ENCODE data around the gene SRI. TPM values are rescaled to one million over a fixed set of nuclear protein-coding genes. Genes with fewer than 3 reads are reported as not detected.
A peak's percentile ranks its signal among the peaks of the same experiment; 100 is the strongest.

The SRI gene
- total RNA-seq, 1 experiment from 2014 or later = 110 TPM

DNA sequence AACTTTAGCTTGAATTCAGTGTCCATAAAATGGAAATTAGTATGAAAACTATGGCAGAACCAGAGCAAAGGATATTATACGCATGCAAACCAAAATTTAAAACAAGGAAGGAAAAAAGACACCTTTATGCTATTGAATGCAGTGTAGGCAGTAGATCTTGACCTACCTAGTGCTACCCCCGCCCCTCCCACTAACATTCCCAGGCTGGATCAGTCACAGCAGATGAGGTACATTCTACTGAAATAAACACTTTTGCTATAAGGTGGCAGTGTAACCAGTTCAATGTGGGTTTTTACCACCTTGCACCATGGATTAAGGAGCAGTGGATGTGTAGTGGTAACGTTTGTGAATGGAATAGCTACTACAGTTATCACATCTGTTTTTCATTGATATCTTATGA is 27.9 kb downstream of the SRI start:
- peaks cover 27% of the 10 kb centered on the region for H3K27me3 Mint-ChIP-seq (ENCODE audit: insufficient read depth, unreplicated experiment)
- ChIA-PET CTCF (interaction anchor here (0.6 kb wide), 1 partner anchor 25 kb away, joined by 3 read pairs; no protein-coding TSS in a partner anchor), POLR2A (no interaction called here)
- no peak for DNase-seq (ENCODE audit: unreplicated experiment)
- no peak overlapping the region for H3K27ac Mint-ChIP-seq (ENCODE audit: low read depth, unreplicated experiment)
- no peak overlapping the region for H3K4me3 Mint-ChIP-seq (ENCODE audit: unreplicated experiment)
- no peaks in the 10 kb centered on the region for H3K36me3 Mint-ChIP-seq (ENCODE audit: insufficient read depth, unreplicated experiment)
- H3K9me3 Mint-ChIP-seq (ENCODE audit: unreplicated experiment) = no peaks in the 10 kb centered on the region
- TF ChIP-seq, protein P1, sequence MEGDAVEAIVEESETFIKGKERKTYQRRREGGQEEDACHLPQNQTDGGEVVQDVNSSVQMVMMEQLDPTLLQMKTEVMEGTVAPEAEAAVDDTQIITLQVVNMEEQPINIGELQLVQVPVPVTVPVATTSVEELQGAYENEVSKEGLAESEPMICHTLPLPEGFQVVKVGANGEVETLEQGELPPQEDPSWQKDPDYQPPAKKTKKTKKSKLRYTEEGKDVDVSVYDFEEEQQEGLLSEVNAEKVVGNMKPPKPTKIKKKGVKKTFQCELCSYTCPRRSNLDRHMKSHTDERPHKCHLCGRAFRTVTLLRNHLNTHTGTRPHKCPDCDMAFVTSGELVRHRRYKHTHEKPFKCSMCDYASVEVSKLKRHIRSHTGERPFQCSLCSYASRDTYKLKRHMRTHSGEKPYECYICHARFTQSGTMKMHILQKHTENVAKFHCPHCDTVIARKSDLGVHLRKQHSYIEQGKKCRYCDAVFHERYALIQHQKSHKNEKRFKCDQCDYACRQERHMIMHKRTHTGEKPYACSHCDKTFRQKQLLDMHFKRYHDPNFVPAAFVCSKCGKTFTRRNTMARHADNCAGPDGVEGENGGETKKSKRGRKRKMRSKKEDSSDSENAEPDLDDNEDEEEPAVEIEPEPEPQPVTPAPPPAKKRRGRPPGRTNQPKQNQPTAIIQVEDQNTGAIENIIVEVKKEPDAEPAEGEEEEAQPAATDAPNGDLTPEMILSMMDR (IDR thresholded peaks at IDR 0.05; ENCODE audit: unreplicated experiment) = no peak
- BruUV-seq (replicated peaks) = no TSS peak
- intact Hi-C loops (cut with micrococcal nuclease) = no loop called here
- no peaks in the 10 kb centered on the region for H3K4me1 Mint-ChIP-seq (ENCODE audit: insufficient read depth, unreplicated experiment)

DNA sequence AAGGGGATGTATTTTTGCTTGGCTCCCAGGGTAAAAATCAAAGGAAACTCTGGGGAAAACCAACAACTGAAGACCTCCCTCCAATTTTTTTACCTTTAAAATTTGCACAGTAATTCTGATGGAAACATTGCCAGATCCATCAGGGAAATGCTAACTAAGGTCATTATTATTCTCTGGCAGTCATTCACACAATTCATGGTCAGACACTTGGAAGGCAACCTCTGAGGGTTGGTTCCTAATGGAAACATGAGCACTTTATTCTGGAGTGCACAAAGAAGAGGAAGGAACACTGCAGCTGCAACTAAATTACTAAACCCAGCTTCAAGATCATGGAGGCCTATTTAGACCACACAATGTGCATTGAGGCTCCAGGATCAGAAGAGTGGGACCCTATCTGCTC is 34.2 kb downstream of the SRI start:
- ChIA-PET CTCF (interaction anchor here (0.6 to 2.8 kb wide), 5 partner anchors 13 to 174 kb away, joined by 3 to 20 read pairs (median 3); no protein-coding TSS in a partner anchor), POLR2A (interaction anchor here (0.7 to 1.3 kb wide), 2 partner anchors 33 to 35 kb away, joined by 3 to 4 read pairs; partner anchors contain the start of gene SRI)
- no peak overlapping the region for H3K27ac Mint-ChIP-seq (ENCODE audit: low read depth, unreplicated experiment)
- intact Hi-C loops (cut with micrococcal nuclease) = no loop called here
- no peaks in the 10 kb centered on the region for H3K9me3 Mint-ChIP-seq (ENCODE audit: unreplicated experiment)
- BruUV-seq (replicated peaks) = no TSS peak
- peaks cover 28% of the 10 kb centered on the region for H3K27me3 Mint-ChIP-seq (ENCODE audit: insufficient read depth, unreplicated experiment)
- TF ChIP-seq, protein P1 (IDR thresholded peaks at IDR 0.05; ENCODE audit: unreplicated experiment) = no peak
- no peaks in the 10 kb centered on the region for H3K36me3 Mint-ChIP-seq (ENCODE audit: insufficient read depth, unreplicated experiment)
- no peak overlapping the region for H3K4me3 Mint-ChIP-seq (ENCODE audit: unreplicated experiment)
- H3K4me1 Mint-ChIP-seq (ENCODE audit: insufficient read depth, unreplicated experiment) = peaks cover 9% of the 10 kb centered on the region
- DNase-seq (ENCODE audit: unreplicated experiment) = no peak

DNA sequence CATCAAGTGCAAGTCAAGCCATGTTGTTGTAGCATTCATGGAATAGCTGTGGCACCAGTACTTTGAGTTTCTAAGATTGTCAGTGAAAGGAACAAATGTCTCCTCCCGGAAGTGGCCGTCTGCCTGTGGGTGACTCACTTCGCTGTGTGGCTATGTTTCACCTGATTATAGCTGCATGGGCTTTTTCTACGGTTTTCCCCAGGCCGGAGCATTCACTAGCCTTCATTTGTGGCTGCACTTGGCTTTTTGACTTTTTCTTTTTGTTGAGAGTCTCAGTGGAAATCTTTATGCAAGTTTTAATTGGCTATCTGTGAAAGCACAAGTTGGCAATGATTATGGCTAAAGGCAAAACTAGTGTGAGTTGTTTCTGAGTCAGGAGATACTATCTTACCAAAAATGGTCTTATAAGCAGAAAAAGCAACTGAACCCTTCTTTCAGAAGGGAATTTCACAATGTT is 35.0 kb downstream of the SRI start:
- Mint-ChIP-seq H3K27me3 (ENCODE audit: insufficient read depth, unreplicated experiment) (peaks cover 27% of the 10 kb centered on the region), H3K36me3 (ENCODE audit: insufficient read depth, unreplicated experiment) (no peaks in the 10 kb centered on the region), H3K9me3 (ENCODE audit: unreplicated experiment) (no peaks in the 10 kb centered on the region), H3K4me3 (ENCODE audit: unreplicated experiment) (no peak overlapping the region), H3K4me1 (ENCODE audit: insufficient read depth, unreplicated experiment) (peaks cover 9% of the 10 kb centered on the region), H3K27ac (ENCODE audit: low read depth, unreplicated experiment) (peak overlapping the region; percentile 13)
- intact Hi-C loops (cut with micrococcal nuclease) = no loop called here
- CTCF ChIA-PET = interaction anchor here (0.8 to 2.8 kb wide), 2 partner anchors 16 to 46 kb away, joined by 3 to 20 read pairs; no protein-coding TSS in a partner anchor
- BruUV-seq (replicated peaks) = no TSS peak
- TF ChIP-seq, protein P1 (IDR thresholded peaks at IDR 0.05; ENCODE audit: unreplicated experiment) = no peak
- POLR2A ChIA-PET = interaction anchor here (0.7 to 1.3 kb wide), 2 partner anchors 33 to 36 kb away, joined by 3 to 4 read pairs; partner anchors contain the start of gene SRI
- peak; percentile 48 for DNase-seq (ENCODE audit: unreplicated experiment)

DNA sequence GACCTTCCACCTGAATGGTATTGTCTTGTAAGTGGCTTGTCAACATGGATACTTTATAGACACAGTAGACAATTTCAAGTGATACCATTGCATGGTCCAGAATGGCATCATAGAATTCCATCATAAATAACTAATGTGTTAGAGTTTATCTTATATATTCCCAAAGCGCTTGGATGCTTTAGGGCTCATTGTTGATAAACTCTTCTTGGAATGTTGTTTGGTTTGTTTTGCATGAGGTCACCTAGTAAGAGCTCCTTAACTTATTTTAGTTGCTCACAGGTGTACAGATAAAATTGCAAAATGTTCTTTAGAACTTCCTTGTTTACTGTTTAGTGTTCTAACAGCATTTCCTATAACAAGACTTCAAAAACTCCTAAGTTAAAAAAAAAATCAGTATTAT is 36.8 kb downstream of the SRI start:
- intact Hi-C loops (cut with micrococcal nuclease) = no loop called here
- no peak overlapping the region for H3K27ac Mint-ChIP-seq (ENCODE audit: low read depth, unreplicated experiment)
- CTCF ChIA-PET = interaction anchor here (2.8 kb wide), 1 partner anchor 14 kb away, joined by 20 read pairs; no protein-coding TSS in a partner anchor
- peaks cover 46% of the 10 kb centered on the region for H3K27me3 Mint-ChIP-seq (ENCODE audit: insufficient read depth, unreplicated experiment)
- BruUV-seq (replicated peaks) = no TSS peak
- TF ChIP-seq, protein P1 (IDR thresholded peaks at IDR 0.05; ENCODE audit: unreplicated experiment) = no peak
- DNase-seq (ENCODE audit: unreplicated experiment) = no peak
- peaks cover 9% of the 10 kb centered on the region for H3K4me1 Mint-ChIP-seq (ENCODE audit: insufficient read depth, unreplicated experiment)
- no peaks in the 10 kb centered on the region for H3K36me3 Mint-ChIP-seq (ENCODE audit: insufficient read depth, unreplicated experiment)
- no peaks in the 10 kb centered on the region for H3K9me3 Mint-ChIP-seq (ENCODE audit: unreplicated experiment)
- POLR2A ChIA-PET = no interaction called here
- no peak overlapping the region for H3K4me3 Mint-ChIP-seq (ENCODE audit: unreplicated experiment)

All from MCF 10A (cell line).